Epithelial cell of esophagus (primary cell): ENCODE data around the gene KIF27.
A peak's percentile ranks its signal among the peaks of the same experiment; 100 is the strongest.
"Not testable (repeated sequence)": the region's sequence is repeated elsewhere in the genome, so short reads cannot be mapped to it uniquely, and the experiment has no call there.

ENCODE experiments used
- DNase-seq: peaks from one replicate; pipeline ENCODE4 v3.0.0; 2010; ENCODE audit warnings: low read depth
- H3K4me3 ChIP-seq: 2 replicates; pipeline ENCODE4 v1.5.1; 2011; ENCODE audit warnings: mild to moderate bottlenecking, low read length, control low read depth
- CTCF ChIP-seq: IDR thresholded peaks from 2 replicates; pipeline ENCODE4 v1.5.1; 2011; ENCODE audit warnings: low read depth, mild to moderate bottlenecking, low read length, control low read depth, inconsistent platforms; ENCODE audit not compliant: insufficient read depth; ENCODE audit errors: missing control alignments

KIF27 gene

GRCh38 chr9:83906144-83906543, 15.1 kb downstream of the KIF27 start:
- no peak overlapping the region for H3K4me3 ChIP-seq
- TF ChIP-seq CTCF: no peak
- DNase-seq: peak; percentile 7

- not testable (repeated sequence) for H3K4me3 ChIP-seq
- DNase-seq: peak; percentile 29
These were observed 20.6 kb downstream of the KIF27 start for GRCh38 chr9:83900615-83901014.

- not testable (repeated sequence) for H3K4me3 ChIP-seq
- peak; percentile 34 for DNase-seq
These were observed 26.9 kb downstream of the KIF27 start for GRCh38 chr9:83894301-83894700.

GRCh38 chr9:83886498-83886897, 34.7 kb downstream of the KIF27 start:
- not testable (repeated sequence) for H3K4me3 ChIP-seq
- DNase-seq: peak; percentile 8

GRCh38 chr9:83885559-83886240, 35.5 kb downstream of the KIF27 start:
- H3K4me3 ChIP-seq: not testable (repeated sequence)
- peak; percentile 90 for DNase-seq

- H3K4me3 ChIP-seq: not testable (repeated sequence)
- DNase-seq: peak; percentile 4
These were observed 39.4 kb downstream of the KIF27 start for GRCh38 chr9:83881687-83882408.

- H3K4me3 ChIP-seq, DNase-seq: not testable (repeated sequence)
These were observed 45.7 kb downstream of the KIF27 start for GRCh38 chr9:83875559-83875958.

GRCh38 chr9:83849895-83850294, 71.3 kb downstream of the KIF27 start:
- H3K4me3 ChIP-seq: not testable (repeated sequence)

GRCh38 chr9:83837070-83837643, 84.1 kb downstream of the KIF27 start:
- not testable (repeated sequence) for DNase-seq, H3K4me3 ChIP-seq

More at GRCh38 chr9:83849895-83850294, 71.3 kb downstream of the KIF27 start:
- DNase-seq: not testable (repeated sequence)

- peak; percentile 8 for TF ChIP-seq CTCF
- not testable (repeated sequence) for DNase-seq, H3K4me3 ChIP-seq
These were observed 90.7 kb downstream of the KIF27 start for GRCh38 chr9:83830426-83831071.

- peak; percentile 45 for DNase-seq
- not testable (repeated sequence) for H3K4me3 ChIP-seq
These were observed 96.1 kb downstream of the KIF27 start for GRCh38 chr9:83824986-83825623.

- DNase-seq: peak; percentile 63
These were observed 103.6 kb downstream of the KIF27 start, which contains the start of gene GKAP1 for GRCh38 chr9:83817356-83818278. Gene GKAP1 (minus strand): TSS chr9:83817769. CDS start chr9:83806517, 11,252 bp downstream.

GRCh38 chr9:83817011-83817355, 104.2 kb downstream of the KIF27 start:
- peak overlapping the region; percentile 48 for H3K4me3 ChIP-seq
- peak; percentile 3 for DNase-seq

More at GRCh38 chr9:83817356-83818278, 103.6 kb downstream of the KIF27 start, which contains the start of gene GKAP1:
- H3K4me3 ChIP-seq: peak within 1 kb of the TSS; percentile 48

- not testable (repeated sequence) for DNase-seq, H3K4me3 ChIP-seq
These were observed 106.1 kb downstream of the KIF27 start for GRCh38 chr9:83815120-83815519.

- DNase-seq, H3K4me3 ChIP-seq: not testable (repeated sequence)
These were observed 112.0 kb downstream of the KIF27 start for GRCh38 chr9:83809213-83809612.
